NCI-H187 treated with DMSO at 0.1 percent for 48 hours (cell line): ENCODE measurements around the gene FNDC3A.

Source experiments
- DNase-seq: peaks from one replicate; lab custom pipeline; 2025; lab: John Stamatoyannopoulos, UW

The FNDC3A gene

DNA sequence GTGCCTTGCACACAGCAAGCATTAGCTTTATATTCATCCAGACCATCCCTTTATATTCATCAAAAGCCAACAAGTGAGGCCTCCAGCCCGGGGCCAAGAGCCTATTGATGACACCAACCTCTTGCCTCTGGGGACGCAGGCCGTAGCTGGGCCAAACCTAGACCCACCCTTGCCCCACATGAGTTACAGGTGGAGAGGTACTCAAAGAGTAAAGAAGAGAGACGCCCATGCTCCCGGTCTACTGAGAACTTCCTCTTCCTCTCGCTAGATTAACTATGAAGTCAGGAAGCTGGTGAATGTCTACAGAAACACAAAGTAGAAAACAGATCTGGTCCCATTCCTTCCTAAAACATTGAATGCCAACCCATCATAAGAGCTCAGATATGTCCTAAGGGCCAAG lies 240.6 kb downstream of the FNDC3A start:
- no peak for DNase-seq

DNA sequence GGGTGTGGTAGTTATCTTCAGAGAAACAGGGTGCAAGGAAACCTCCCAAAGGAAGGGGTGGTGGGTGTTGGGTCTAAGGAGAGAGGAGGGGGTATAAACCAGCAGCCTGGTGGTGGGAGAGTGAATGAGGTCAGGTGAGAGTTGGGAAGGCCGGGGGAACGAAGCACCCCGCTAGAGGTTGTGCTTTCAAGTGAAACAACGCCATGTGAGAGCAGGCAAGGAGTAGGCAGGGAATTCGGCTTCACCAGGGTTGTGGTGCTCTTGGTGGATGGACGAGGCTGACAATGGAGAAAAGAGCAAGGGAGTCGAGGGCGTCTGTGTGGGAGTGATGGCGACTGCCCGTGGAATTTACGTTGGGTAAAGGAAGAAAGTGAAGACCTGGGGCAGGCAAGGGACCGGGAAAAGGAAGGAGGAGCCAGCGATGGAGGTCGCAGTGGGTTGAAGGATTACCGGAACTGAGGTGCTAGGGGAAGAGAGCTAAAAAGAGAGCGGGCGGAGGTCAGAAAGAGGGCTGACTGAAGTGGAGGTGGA lies 242.3 kb downstream of the FNDC3A start:
- no peak for DNase-seq

DNA sequence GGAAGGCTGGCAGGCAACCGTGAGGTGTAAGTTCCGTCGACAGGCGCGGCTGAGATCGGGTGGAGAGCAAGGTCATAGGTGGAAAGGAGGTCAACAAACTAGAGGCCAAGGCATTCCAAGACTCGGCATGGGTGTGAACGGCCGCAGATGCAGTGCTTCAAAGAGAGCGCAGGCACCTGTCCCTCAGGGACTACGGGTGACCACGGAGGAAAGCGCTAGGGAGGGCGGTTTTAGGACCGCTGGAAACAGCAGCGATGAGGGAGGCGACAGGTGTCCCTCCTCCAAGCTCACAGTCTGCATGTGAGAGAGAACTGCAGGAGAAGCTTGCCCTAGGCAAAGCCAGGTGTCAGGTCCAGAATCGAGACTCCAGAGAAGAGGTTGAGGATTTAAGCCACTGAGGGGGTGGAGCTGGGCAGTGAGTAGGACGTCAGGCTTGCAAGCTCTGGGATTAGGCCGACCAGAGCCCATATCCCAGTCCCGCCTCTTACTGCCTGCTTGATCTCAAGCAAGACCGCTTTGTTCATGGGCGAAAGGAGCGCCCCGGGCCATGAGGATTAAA lies 242.9 kb downstream of the FNDC3A start:
- DNase-seq = no peak

DNA sequence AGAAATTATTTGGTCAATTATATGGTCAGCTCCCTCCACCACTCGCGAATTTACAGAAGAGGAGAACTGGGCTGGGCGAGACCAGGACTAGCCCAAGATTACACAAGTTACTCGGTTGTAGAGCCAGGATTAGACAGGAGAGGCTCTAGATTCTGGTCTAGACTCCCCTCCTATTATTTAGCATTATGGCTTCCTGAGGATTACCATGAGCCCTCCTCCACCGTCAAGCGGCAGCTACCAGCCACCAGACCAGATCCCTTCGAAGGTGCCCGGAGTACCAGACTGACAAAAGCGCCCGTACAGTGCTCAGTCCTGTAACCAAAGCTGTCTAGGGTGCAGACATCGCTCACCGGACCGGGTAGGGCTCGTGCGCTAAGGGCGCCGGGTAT lies 243.9 kb downstream of the FNDC3A start:
- no peak for DNase-seq

DNA sequence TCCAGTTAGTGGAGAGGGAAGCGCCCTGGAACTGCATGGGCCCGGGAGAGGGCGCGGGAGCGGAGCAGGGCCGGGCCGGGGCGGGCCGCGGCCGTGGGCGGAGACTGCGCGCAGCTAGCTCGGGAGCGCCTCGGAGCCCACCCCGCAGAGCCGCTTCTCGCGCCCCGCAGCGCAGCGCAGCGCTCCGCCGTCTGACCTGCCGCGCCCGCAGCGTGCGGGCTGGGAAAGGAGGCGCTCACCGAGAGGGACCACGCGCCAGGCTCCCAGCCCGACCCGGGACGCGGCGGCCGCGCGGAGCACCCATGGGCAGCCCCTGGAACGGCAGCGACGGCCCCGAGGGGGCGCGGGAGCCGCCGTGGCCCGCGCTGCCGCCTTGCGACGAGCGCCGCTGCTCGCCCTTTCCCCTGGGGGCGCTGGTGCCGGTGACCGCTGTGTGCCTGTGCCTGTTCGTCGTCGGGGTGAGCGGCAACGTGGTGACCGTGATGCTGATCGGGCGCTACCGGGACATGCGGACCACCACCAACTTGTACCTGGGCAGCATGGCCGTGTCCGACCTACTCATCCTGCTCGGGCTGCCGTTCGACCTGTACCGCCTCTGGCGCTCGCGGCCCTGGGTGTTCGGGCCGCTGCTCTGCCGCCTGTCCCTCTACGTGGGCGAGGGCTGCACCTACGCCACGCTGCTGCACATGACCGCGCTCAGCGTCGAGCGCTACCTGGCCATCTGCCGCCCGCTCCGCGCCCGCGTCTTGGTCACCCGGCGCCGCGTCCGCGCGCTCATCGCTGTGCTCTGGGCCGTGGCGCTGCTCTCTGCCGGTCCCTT lies 244.5 kb downstream of the FNDC3A start, which contains the start of gene MLNR:
TSS of gene MLNR (plus strand) at position 303 of the 820 bp plus-strand sequence. CDS start at position 303, 0 bp downstream.
- DNase-seq = no peak

DNA sequence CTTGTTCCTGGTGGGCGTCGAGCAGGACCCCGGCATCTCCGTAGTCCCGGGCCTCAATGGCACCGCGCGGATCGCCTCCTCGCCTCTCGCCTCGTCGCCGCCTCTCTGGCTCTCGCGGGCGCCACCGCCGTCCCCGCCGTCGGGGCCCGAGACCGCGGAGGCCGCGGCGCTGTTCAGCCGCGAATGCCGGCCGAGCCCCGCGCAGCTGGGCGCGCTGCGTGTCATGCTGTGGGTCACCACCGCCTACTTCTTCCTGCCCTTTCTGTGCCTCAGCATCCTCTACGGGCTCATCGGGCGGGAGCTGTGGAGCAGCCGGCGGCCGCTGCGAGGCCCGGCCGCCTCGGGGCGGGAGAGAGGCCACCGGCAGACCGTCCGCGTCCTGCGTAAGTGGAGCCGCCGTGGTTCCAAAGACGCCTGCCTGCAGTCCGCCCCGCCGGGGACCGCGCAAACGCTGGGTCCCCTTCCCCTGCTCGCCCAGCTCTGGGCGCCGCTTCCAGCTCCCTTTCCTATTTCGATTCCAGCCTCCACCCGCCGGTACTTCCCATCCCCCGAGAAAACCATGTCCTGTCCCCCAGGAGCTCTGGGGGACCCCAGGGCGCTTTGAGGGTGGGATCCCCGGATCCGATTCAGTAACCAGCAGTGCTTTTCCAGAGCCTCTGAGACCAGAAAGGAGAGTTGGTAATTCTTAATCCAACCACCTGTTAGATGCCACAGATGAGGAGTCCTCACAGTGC lies 245.3 kb downstream of the FNDC3A start:
- DNase-seq = no peak

DNA sequence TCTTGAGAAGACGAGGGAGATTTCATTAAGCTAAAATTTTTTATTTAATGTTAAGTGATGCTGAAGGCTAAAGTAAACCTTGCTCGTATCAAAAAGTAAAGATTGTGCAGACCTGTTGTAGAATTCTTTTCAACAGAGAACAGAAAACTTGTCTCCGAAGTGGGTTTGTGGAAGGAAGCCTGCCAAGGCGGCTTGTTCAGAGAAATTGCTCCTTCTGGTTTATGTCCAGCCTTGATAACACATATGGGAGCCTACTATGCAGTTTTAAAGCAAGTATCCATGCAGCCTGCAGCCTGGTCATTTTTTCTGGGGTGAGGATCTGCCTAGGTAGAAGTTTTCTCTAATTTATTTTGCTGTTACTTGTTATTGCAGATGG lies 245.9 kb downstream of the FNDC3A start:
- DNase-seq = no peak

DNA sequence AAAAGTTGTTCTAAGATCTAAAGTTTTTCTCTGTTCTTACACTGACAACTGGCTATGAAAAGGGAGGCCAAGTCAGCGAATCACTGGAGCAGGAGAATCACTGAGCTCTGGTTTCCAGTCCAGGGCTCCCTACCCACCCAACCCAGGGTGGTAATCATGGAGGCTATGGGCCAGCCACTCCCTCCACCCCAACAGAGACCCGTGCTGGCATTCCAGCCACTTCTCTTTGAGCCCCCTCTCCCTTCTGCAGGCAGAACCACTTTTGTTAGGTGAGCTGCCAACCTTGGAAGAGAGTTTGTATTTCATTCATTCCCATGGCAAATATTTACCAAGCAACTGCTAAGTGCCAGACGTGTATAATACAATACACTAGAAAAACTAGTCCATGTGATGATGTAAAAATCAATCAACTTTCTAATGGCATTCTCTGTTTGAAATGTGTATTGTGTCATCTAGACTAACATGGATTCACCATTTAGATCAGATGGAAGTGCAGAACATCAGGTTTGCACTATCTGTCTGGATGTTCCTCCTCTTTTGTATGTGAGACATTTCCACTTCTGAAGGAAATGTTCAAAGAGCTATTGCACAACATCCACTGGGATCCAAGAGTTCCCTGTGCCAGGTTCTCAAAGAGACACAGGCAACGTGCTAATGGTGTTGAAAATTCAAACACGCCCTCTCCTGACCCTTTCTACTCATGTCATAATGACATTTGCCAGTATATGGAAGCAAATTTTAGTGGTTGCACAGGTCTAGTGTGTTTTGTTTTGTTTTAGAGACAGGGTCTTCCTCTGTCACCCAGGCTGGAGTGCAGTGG lies 249.7 kb downstream of the FNDC3A start:
- no peak for DNase-seq

DNA sequence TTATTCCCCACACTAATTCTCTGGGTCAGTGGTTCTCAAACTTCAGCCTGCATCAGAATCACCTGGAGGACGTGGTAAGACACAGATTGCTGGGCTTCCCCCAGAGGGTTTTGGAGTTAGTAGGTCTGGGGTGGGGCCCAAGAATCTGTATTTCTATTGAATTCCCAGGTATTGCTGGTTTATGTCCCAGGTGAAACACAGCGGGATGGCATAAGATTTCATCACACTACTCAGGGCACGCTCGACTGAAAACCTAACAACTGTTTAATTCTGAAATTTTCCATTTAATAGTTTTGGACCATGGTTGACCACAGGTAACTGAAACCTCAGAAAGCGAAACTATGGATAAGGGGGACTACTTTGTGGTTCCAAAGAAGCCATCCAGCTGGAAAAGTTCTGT lies 250.9 kb downstream of the FNDC3A start:
- no peak for DNase-seq

DNA sequence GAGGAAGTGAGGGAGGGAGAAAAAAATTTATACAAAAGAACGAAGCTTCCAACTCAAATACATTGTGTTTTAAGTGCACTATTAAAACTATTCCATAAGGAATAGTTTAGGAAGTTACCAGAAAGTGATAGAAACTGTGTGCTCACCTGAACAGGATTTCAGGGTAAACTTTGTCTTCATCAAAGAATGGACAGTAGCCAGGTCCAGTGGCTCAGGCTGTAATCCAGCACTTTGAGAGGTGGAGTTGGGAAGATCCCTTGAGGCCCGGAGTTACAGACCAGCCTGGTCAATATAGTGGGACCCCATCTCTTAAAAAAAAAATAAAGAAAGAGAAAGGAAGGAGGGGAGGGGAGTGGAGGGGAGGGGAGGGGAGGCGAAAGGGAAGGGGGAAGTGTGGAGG lies 259.0 kb downstream of the FNDC3A start:
- DNase-seq = no peak

DNA sequence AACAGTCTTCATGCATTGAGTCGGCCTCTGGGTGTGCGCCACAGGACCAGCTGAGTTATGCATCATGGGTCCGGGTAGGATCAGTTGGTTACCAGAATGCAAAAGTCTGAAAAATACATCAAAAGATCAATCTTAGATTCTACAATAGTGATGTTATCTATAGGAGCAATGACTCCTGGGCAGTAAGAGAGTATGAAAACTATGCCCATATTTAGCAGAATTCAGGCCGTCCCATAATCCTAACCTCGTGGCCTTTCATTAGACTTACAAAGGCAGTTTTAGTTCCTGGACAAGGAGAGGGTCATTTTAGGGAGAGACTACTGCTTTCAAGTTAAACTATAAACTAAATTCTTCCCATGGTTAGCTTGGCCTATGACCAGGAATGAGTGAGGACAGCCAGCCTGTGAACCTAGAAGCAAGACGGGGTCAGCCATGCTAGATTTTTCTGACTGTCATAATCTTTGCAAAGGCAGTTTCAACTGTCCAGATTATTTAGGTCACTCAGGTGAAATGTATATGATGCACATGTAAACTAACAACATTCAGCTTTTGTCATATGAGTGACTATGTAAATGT lies 260.2 kb downstream of the FNDC3A start:
- no peak for DNase-seq

DNA sequence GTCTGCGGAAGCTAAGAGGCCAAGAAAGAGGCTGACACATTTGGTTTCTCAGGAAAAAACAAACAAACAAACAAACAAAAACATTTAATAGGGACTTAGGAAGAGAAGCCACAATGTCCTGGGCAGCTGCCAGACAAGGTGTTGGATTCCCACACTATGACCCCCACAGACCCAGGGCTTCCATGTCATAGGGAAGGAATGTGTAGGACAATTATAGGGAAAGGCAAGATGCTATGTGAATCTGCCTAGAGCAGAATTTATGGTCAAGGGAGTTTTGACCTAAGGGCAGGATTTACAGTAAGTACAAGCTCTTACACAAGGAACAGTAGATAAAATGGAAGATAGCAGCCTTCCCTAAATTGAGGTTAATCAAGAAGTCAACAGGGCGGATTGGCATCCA lies 262.9 kb downstream of the FNDC3A start:
- DNase-seq = no peak

DNA sequence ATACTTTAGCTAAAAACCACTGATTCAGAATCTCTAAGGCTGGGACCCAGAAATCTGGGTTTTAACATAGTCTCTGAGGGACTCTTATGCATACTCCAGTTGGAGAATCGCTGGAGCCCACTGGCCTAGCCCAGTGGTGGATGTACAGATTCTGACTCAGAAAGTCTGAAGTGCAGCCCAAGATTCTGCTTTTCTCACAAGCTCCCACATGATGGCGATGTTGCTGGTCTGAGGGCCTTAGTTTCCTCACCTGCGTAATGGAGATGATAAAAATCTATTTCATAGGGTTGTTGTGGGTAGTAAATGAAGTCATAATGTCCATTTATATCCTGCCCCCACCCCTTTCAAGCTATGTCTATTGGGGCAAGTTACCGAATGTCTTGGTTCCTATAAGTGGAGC lies 264.3 kb downstream of the FNDC3A start:
- DNase-seq = no peak

DNA sequence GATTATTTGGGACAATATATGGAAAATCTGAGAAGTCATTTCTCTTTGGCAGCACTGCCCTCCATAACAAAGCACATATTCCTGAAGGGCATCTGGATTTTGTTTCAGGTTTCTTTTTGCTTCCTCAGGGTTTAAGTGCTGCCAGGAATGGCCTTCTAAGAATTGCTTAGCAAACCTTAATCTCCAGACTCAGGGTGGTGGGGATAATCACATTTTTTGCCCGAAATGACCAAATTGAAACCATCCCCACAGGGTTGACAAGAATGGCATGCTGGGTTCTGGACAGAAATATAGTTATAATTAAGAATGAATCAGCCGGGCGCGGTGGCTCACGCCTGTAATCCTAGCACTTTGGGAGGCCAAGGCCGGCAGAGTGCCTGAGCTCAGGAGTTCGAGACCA lies 265.6 kb downstream of the FNDC3A start:
- no peak for DNase-seq

DNA sequence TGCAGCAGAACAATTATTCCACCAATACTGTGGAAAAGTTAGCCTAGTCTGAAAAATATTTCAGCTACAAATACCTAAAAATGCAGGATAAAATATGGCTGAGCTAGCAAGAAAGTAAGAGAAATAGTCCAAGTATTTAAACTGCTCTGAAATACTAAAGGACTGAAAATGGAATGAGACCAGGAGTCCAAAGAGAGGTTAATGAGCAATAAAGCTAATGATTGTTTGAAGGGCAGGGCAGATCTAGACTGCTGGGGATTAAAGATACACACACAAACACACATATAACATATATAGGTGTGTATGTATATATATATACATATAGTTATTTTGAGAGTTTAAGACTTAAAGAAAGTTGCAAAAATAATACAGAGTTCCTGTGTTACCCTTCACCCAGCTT lies 269.4 kb downstream of the FNDC3A start:
- DNase-seq = no peak

DNA sequence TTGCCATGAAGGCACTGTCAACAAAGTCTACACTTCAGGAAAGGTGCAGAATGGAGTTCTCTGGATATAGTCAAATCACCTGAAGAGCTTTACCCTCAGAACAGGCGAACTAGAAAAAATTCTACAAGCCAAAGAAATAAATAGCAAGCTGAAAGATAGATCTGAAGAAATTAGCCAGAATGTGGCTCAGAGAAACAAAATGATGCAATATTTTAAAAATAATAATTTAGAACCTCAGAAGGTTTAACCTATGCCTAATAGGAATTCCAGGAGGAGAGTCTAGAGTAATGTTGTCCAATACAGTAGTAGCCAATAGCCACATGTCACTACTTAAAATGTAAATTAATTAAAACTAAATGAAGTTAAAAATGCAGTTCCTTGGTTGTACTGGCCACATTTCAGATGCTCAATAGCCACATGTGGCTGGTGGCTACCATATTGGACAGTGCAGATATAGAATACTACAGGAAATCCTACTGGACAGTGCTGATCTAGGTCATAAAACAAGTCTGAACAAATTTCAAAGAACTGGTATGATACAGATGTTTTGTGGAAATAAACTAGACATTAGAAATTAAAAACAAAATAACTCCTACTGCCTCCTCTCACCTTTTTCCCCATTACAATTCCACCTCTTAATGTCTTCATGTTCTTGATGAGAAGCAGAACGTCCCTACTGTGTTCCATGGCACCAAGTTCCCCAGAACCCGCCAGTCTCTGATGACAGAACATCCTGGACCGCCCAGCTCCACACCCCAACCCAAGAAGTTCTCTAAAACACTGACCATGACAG lies 271.3 kb downstream of the FNDC3A start:
- DNase-seq = no peak

DNA sequence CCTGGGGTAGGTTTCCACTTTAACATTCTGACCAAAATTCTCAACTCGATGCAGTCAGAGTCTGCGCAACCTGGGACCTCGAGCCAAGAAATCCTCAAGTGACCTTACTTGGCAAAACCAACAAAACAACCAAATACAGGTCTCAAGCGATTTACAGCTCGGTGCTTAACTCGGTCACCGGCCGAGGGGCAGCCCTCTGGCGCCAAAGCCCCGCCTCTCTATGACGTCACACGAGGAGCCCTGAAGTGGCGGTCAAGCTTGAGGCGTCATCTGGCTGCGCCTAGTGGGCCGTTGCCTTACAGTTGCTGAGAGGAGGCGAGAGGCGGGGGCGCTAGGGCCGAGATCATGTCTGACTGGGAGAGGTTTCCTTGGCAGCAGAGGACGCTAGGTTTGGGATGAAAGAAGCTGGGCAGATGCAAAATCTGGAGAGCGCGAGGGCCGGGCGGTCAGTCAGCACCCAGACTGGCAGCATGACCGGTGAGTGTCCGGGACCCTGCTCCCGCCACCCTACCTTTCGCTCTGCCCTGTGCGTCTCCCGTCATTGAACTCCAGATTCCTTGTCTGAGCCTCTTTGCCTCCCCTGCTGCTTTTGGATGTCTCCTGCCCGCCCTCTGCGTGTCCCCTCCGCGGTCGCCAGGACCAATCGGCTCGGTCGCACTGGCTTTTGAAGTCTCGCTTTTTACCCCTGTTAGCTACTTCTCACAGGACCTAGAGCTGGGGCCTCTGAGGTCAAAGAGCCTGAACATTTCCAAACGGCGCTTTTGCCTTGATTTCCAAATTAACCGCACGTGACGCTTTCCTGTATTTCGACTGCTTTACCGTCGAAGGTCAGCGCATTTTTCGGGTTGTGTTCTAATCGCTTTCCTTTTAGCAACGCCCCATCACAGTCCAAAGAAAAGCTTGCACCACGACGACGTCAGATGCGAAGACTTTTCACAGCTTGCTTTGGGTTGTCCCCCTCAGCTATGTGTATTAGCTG lies 272.2 kb downstream of the FNDC3A start, which contains the start of gene CDADC1:
TSS of gene CDADC1 (plus strand) at position 283 of the 979 bp plus-strand sequence. CDS start at position 396, 113 bp downstream.
- DNase-seq = peak; percentile 66

DNA sequence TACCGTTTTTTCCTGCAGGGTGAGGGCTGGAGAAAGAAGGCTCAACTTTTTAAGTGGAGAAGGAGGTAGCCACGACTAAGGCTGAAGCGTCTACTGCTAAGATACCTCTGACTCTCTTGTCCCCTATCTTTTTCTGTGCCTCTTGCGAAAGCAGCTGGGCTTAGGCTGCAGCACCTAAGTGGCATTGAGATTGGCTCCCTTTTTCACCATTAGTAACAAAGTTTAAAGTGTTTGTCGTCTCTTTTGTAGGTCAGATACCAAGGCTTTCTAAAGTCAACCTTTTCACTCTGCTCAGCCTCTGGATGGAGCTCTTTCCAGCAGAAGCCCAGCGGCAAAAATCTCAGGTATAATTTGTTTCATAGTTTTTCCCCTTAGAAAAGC lies 272.9 kb downstream of the FNDC3A start:
- DNase-seq = no peak

DNA sequence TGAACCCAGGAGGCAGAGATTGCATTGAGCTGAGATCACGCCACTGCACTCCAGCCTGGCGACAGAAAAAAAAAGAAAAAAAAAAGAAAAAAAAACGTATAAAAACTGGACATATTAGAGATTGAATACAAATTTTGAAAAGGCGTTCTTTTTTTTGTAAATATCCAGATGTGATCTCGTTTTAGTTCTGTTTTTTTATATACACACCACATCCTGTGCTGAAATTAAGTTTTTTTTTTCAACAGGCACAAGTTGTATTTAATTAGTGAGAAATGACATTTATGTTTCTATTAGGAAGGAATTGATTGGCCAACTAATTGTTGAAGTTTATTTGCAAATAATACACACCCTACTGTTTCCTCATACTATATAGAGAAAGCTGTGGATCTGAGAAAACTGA lies 275.6 kb downstream of the FNDC3A start:
- no peak for DNase-seq

DNA sequence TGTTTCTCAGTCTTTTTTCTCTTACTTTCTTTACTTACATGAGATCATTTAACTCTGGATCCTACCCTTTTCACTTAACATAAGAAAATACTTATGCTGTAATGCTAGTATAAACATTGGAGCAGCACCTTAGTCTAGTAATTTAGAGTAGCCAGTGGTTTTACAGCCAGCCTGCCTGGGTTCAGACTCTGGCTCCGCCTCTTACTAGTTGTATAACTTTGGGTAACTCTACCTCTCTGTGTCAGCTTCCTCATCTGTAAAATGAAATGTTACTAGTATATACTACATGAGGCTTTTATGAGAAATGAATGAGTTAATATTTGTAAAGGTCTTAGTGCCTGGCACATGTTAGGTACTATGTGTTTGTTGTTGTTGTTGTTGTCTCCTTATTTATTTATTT lies 277.6 kb downstream of the FNDC3A start:
- no peak for DNase-seq
